ENCODE data around the gene TNPO2. TPM values are rescaled to one million over a fixed set of nuclear protein-coding genes. Genes with fewer than 3 reads are reported as not detected.

TNPO2 gene
- total RNA-seq, 2 donors from 2014 or later, result 79.0 to 88.9 TPM

DNA sequence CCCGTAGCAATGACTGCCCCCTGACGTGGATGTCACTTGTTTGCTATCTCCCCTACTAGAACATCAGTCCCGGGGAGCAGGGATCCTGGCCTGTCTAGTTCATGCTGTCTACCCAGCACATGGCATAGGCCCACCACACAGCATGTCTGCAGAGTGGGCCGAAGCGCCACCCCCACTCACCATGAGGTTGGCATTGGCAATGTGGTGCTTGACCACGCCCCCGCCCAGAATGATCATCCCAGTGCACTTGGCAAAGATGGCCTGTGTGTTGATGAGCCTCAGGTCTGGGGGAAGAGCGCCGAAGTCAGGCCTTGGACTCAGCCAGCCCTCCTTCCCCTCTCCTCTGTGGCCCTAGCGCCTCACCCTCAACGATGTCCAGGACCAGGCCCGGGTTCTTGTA lies 46.8 kb downstream of the TNPO2 start:
- no peak for TF ChIP-seq CTCF (IDR thresholded peaks at IDR 0.05)
- Histone ChIP-seq H3K36me3 (peaks cover 57% of the 10 kb centered on the region), H3K27me3 (replicated peaks; ENCODE audit: insufficient read depth) (no peaks in the 10 kb centered on the region), H3K4me1 (ENCODE audit: control insufficient read depth in 1 of 2, low read depth in 2 of 2) (peaks cover 0 to 12% of the 10 kb centered on the region in 2 donors), H3K27ac (no peak overlapping the region), H3K9me3 (no peaks in the 10 kb centered on the region), H3K4me3 (no peak overlapping the region)
- DNase-seq (ENCODE audit: low spot score) (no peak), ATAC-seq (ENCODE audit: insufficient number of reproducible peaks, low FRiP score, low read depth) (no peak)

DNA sequence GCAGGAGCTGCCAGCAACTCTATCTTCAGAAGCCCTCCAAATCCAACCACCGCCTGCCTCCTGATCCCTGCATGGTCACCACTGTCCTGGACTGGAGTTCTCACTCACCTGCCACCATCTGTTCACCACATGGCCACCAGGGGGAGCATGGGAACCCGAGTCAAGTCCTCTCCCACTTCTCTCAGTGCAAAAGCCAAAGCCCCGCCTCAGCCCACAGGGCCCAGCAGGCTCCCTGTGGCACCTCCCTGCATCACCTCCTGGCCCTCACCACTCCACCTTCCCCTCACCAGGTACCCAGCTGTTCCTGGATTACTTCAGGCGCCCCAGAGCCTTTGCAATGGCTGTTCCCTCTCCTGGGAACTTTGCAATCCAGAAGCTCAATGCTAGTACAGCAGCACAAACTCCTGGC lies 47.3 kb downstream of the TNPO2 start:
- H3K27me3 ChIP-seq (replicated peaks; ENCODE audit: insufficient read depth), result no peaks in the 10 kb centered on the region
- no peak overlapping the region for H3K27ac ChIP-seq
- peak; percentile 92 for TF ChIP-seq CTCF (IDR thresholded peaks at IDR 0.05)
- no peak overlapping the region for H3K4me3 ChIP-seq
- H3K36me3 ChIP-seq, result peaks cover 57% of the 10 kb centered on the region
- peaks cover 0 to 12% of the 10 kb centered on the region in 2 donors for H3K4me1 ChIP-seq (ENCODE audit: control insufficient read depth in 1 of 2, low read depth in 2 of 2)
- ATAC-seq (ENCODE audit: insufficient number of reproducible peaks, low FRiP score, low read depth) (no peak), DNase-seq (ENCODE audit: low spot score) (no peak)
- no peaks in the 10 kb centered on the region for H3K9me3 ChIP-seq

GRCh38 chr19:12675940-12676339 lies 47.8 kb downstream of the TNPO2 start:
- Histone ChIP-seq H3K27ac (no peak overlapping the region), H3K4me1 (ENCODE audit: control insufficient read depth in 1 of 2, low read depth in 2 of 2) (peaks cover 0 to 14% of the 10 kb centered on the region in 2 donors), H3K27me3 (replicated peaks; ENCODE audit: insufficient read depth) (no peaks in the 10 kb centered on the region), H3K9me3 (no peaks in the 10 kb centered on the region), H3K36me3 (peaks cover 57% of the 10 kb centered on the region), H3K4me3 (no peak overlapping the region)
- ATAC-seq (ENCODE audit: insufficient number of reproducible peaks, low FRiP score, low read depth) (no peak), DNase-seq (ENCODE audit: low spot score) (no peak)
- no peak for TF ChIP-seq CTCF (IDR thresholded peaks at IDR 0.05)

GRCh38 chr19:12675399-12675798 lies 48.3 kb downstream of the TNPO2 start:
- no peaks in the 10 kb centered on the region for H3K27me3 ChIP-seq (replicated peaks; ENCODE audit: insufficient read depth)
- no peak for TF ChIP-seq CTCF (IDR thresholded peaks at IDR 0.05)
- H3K36me3 ChIP-seq, result peaks cover 57% of the 10 kb centered on the region
- ATAC-seq (ENCODE audit: insufficient number of reproducible peaks, low FRiP score, low read depth) (no peak), DNase-seq (ENCODE audit: low spot score) (no peak)
- H3K4me3 ChIP-seq, result no peak overlapping the region
- no peak overlapping the region for H3K27ac ChIP-seq
- H3K9me3 ChIP-seq, result no peaks in the 10 kb centered on the region
- peaks cover 5 to 14% of the 10 kb centered on the region in 2 donors for H3K4me1 ChIP-seq (ENCODE audit: control insufficient read depth in 1 of 2, low read depth in 2 of 2)

DNA sequence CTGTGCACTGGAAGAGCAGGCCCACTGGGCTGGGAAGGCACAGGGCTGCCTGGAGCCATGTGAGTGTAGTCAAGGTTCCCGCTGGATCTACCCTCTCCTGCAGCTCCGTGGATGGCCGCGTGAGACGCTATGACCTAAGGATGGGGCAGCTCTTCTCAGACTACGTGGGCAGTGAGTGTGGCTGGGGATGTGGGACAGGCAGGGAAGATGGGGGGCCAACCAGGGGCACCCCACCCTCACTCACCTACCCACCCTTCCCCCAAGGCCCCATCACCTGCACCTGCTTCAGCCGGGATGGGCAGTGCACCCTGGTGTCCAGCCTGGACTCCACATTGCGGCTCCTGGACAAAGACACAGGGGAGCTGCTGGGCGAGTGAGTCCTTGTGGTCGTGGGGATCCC lies 51.0 kb downstream of the TNPO2 start:
- H3K4me3 ChIP-seq, result no peak overlapping the region
- H3K36me3 ChIP-seq, result peaks cover 36% of the 10 kb centered on the region
- no peak for ATAC-seq (ENCODE audit: insufficient number of reproducible peaks, low FRiP score, low read depth)
- no peak for DNase-seq (ENCODE audit: low spot score)
- H3K27ac ChIP-seq, result no peak overlapping the region
- TF ChIP-seq CTCF (IDR thresholded peaks at IDR 0.05), result no peak
- no peaks in the 10 kb centered on the region for H3K9me3 ChIP-seq
- H3K27me3 ChIP-seq (replicated peaks; ENCODE audit: insufficient read depth), result no peaks in the 10 kb centered on the region
- H3K4me1 ChIP-seq (ENCODE audit: control insufficient read depth in 1 of 2, low read depth in 2 of 2), result peaks cover 18 to 25% of the 10 kb centered on the region in 2 donors
